Measurements from ENCODE around the gene GCNT4.

GRCh38 chr5:75053054-75053303 lies 621 bp upstream of the GCNT4 start:
- TF ChIP-seq POLR2A (IDR thresholded peaks at IDR 0.05) (no peak), CTCF (IDR thresholded peaks at IDR 0.05) (no peak)
